Mucosa of descending colon (tissue), 3 donors: ENCODE results near the gene TMEM178B. TPM values are rescaled to one million over a fixed set of nuclear protein-coding genes. Genes with fewer than 3 reads are reported as not detected.
A peak's percentile ranks its signal among the peaks of the same experiment; 100 is the strongest.
"Not testable (repeated sequence)": the region's sequence is repeated elsewhere in the genome, so short reads cannot be mapped to it uniquely, and the experiment has no call there.

Source experiments
- ATAC-seq: fragments of 200-7000 bp; cut with Tn5 transposase; one replicate; pipeline ENCODE4 v1.9.1; 2020; ENCODE audit warnings: mild to moderate bottlenecking, moderate library complexity
- DNase-seq, 3 donors: peaks; one replicate each; pipeline ENCODE4 v3.0.0-alpha.2; 2020
- H3K36me3 ChIP-seq: fragments of 200-600 bp; one replicate; pipeline ENCODE4 v1.8.0; 2021; ENCODE audit warnings: low read depth, mild to moderate bottlenecking
- H3K4me1 ChIP-seq: fragments of 200-600 bp; one replicate; pipeline ENCODE4 v1.8.0; 2021; ENCODE audit warnings: low read depth, mild to moderate bottlenecking
- H3K4me3 ChIP-seq: fragments of 200-600 bp; one replicate; pipeline ENCODE4 v1.8.0; 2021; ENCODE audit warnings: mild to moderate bottlenecking
- H3K9me3 ChIP-seq: fragments of 200-600 bp; one replicate; pipeline ENCODE4 v1.8.0; 2021; ENCODE audit warnings: mild to moderate bottlenecking
- CTCF ChIP-seq: fragments of 200-600 bp; IDR thresholded peaks from one replicate; pipeline ENCODE4 v1.8.0; 2022; ENCODE audit warnings: antibody characterized with exemption, mild to moderate bottlenecking
- intact Hi-C, 2 donors: fragments of 100-400 bp; cut with DNase I in 1 of 2; cut with micrococcal nuclease in 1 of 2; formaldehyde crosslinking; loops; one replicate each; pipeline versions ENCODE4 v1.11.0 to v1.11.1; 2022; cut with DNase I, micrococcal nuclease
- long read RNA-seq, 2 donors: library from polyadenylated mRNA; unstranded; transcript quantifications; one replicate each; pipeline ENCODE4 v2.0.0, GENCODE V29; 2019 to 2021
- total RNA-seq, 3 donors: library from RNA; stranded (reverse); fragmentation: NEBNext Ultra II Directional in 2 of 3; extraction: Animal tissue kit (Norgen Biotek cat#: 25700) in 2 of 3; gene quantifications; one replicate each; pipeline versions ENCODE4 v1.2.1 to v1.2.4, GENCODE V29; 2021 to 2023
- donor health status: DM: no; HTN: no; CAD: no; lungs with moderate emphysema.
- donor health status: DM: no; HTN: no; CAD: no.
- donor health status: DM: no; HTN: yes; CAD: no.

Gene TMEM178B
- 1 to 10 TPM in 1 of 3 donors, under 1 TPM in 2; 0.22 to 2.0 (median 0.32) TPM for total RNA-seq
- long read RNA-seq, donor 1, partial matches to known transcripts = 0 of 1 reads
- long read RNA-seq, donor 1, other reads (novel, unspliced or antisense) = 1 of 1 reads
- long read RNA-seq, donor 2 = 0 reads

GRCh38 chr7:141073641-141074161 is at the start of gene TMEM178B:
TSS of gene TMEM178B (plus strand) at chr7:141074064.
- intact Hi-C loops = no loop called here
- no peak for TF ChIP-seq CTCF
- H3K4me1 ChIP-seq = peaks cover 25% of the 10 kb centered on the region
- ATAC-seq (peak; percentile 25), DNase-seq (no peak)
- H3K4me3 ChIP-seq = no peak within 1 kb of the TSS
- no peaks in the 10 kb centered on the region for H3K9me3 ChIP-seq
- no peaks in the 10 kb centered on the region for H3K36me3 ChIP-seq

- TF ChIP-seq CTCF = no peak
- Histone ChIP-seq H3K9me3 (peaks cover 7% of the 10 kb centered on the region), H3K36me3 (no peaks in the 10 kb centered on the region), H3K4me1 (no peaks in the 10 kb centered on the region), H3K4me3 (no peak overlapping the region)
- no peak for DNase-seq
- intact Hi-C loops = no loop called here
- ATAC-seq = no peak
Measured at GRCh38 chr7:141024668-141025067, 49.2 kb upstream of the TMEM178B start.

- Histone ChIP-seq H3K4me3 (no peak overlapping the region), H3K4me1 (no peaks in the 10 kb centered on the region), H3K36me3 (no peaks in the 10 kb centered on the region), H3K9me3 (peaks cover 7% of the 10 kb centered on the region)
- DNase-seq (no peak), ATAC-seq (no peak)
- TF ChIP-seq CTCF = no peak
- intact Hi-C loops = no loop called here
Measured at GRCh38 chr7:141027043-141027442, 46.8 kb upstream of the TMEM178B start.

- ATAC-seq = no peak
- Histone ChIP-seq H3K36me3 (no peaks in the 10 kb centered on the region), H3K4me1 (no peaks in the 10 kb centered on the region), H3K9me3 (peaks cover 7% of the 10 kb centered on the region), H3K4me3 (no peak overlapping the region)
- intact Hi-C loops = no loop called here
- no peak for TF ChIP-seq CTCF
- no peak for DNase-seq
Measured at GRCh38 chr7:141028767-141029166, 45.1 kb upstream of the TMEM178B start.

GRCh38 chr7:141032539-141033323 is 41.1 kb upstream of the TMEM178B start:
- H3K4me1 ChIP-seq, ATAC-seq, H3K9me3 ChIP-seq, DNase-seq, H3K4me3 ChIP-seq, H3K36me3 ChIP-seq, intact Hi-C loops: not testable (repeated sequence)

- DNase-seq, H3K4me1 ChIP-seq, H3K4me3 ChIP-seq, intact Hi-C loops, H3K36me3 ChIP-seq, ATAC-seq, H3K9me3 ChIP-seq: not testable (repeated sequence)
Measured at GRCh38 chr7:141038100-141038499, 35.8 kb upstream of the TMEM178B start.
